ENCODE results near the gene NAXD.

DNA sequence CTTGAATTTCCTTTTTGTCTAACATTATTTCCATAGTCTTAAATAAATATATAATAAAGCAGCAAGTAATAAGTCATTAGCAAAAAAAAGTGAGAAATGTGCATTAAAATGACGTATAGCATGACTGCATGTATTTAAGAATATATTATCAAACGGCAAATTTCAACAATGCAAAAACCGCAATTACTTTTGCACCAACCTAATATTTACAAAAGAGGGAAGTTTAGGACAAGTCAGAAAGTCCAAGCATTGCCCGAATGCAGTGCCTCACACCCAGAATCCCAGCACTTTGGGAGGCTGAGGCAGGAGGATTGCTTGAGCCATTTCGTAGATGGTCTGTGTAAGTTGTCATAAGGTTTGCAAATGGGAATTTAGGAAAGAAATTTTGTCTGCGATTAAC, 10.2 kb upstream of the NAXD start:
- TF ChIP-seq POLR2A (IDR thresholded peaks at IDR 0.05), result no peak
- TF ChIP-seq CTCF (IDR thresholded peaks at IDR 0.05), result no peak

Measured in uterus (tissue), 2 donors.